Stimulated activated CD4-positive, alpha-beta T cell treated with anti-CD3 and anti-CD28 coated beads, Interleukin-1b, Interleukin-23, amount 100 ng/mL, for 4 hours (primary cell): ENCODE results near the gene IER5.
"Not testable (repeated sequence)": the region's sequence is repeated elsewhere in the genome, so short reads cannot be mapped to it uniquely, and the experiment has no call there.

Experiments
- DNase-seq, 2 donors: peaks; one replicate each; pipeline ENCODE4 v3.0.0-alpha.2; 2020; ENCODE audit warnings: low read depth in 2 of 2

IER5 gene

DNA sequence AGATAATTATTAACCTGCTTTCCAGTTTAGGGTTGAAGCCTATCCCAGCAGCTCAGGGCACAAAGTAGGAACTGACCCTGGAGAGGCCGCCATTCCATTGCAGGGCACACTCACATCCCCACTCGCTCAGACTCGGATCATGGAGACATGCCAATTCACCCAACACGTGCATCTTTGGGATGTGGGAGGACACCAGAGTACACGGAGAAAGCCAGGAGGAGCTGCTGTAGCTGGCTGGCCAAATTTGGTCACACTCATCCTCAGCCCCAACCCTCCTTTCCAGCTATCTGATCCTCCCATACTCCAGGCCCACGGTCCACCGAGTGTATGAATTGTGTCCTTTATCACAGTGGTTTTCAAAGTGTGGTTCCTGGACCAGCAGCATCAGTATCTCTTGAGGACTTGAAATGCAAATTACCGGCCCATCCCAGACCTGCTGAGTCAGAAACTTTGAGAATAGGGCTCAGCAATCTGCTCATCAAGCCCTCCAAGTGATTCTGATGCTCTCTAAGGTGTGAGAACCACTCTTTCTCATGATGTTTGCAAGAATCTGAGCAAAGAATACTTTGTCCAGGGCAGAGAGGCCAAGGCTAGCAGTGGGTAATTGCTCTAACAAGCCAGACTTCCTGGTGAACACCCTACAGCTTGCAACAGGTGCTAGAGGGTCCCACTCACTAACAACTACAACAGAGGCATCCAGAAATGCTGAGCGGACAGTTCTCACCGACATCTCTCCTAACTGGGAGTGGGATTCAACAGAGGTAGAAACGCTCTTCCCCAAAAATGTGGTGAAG is 26.3 kb downstream of the IER5 start:
- no peak for DNase-seq

DNA sequence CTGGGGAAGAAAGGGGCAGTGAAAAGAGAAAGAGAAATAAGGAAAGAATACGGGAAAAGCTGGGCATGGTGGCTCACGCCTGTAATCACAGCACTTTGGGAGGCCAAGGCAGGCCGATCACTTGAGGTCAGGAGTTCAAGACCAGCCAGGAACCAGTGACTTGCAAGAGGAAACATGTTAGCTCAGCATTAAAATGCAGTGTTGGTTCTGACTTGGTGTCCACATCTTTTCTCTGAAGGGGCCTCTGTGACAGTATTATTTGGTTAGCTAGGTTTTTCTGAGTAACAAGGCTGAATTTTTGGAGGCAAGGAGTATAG is 26.8 kb downstream of the IER5 start:
- no peak for DNase-seq

GRCh38 chr1:181115971-181116370 is 27.5 kb downstream of the IER5 start:
- DNase-seq, result not testable (repeated sequence)

DNA sequence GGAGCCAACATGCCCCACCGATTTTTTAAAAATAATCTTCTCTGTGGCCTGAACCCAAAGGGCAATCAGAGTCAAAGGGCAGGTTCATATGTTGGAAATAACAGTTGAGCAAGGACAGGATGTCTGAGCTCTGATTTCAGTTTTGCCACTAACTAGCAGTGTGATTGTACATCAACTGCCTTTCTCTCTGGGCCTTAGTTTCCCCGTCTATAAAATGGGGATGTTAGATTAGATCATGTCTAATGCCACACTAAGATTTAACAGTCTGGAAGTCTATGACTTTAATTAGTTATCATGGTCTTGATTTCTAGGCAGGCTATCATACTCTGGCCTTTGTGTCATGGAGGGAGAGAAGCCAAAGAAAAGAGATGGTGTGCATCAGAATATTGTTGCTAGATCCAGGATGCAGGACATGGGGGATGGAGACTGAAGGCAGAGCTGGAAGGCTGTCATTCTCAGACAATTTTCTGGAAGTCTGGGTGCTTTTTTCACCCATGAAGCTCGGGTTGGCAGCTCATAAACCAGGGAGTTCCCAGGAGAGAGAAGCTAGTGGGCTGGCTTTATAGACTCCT is 28.4 kb downstream of the IER5 start:
- DNase-seq, result no peak

DNA sequence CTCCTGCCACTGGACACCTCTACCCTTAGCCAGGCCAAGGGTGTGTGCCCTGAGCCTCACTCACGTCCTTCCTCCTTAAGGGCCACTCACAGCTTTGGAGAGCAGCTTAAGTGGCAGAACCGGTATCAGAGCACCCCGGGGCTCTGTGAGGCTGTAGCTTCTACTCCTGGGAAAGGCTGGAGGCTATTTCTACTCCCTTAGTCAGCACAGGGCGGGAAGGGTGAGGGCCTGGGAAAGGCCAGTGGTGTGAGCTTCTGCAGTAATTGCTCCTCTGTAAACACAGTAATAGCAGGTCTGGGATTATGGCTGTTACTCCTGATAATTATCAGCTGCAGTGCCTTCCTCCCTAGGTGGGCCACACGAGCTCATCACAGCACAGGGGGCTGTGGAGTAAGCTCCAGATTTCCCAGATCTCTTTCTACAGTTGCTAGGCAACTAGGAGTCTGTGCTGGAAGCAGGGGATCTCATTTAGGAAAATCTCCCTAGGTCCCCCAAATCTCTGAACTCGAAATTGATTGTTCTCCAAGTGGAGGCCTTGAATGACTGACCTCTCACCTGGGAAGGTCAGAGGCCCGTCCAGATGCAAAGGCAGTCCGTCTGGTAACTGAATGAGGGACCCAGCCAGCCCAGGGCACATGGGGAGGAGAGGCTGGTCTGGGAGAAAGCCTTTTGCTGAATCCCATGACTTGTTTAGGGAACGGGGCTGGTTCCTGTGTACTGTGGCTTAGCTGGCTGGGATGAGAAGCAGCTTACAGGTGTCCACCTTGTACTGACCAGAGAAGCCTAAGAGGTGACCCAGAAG is 29.3 kb downstream of the IER5 start:
- no peak for DNase-seq

- no peak for DNase-seq
Observed at GRCh38 chr1:181119093-181119989, 30.8 kb downstream of the IER5 start.

GRCh38 chr1:181120924-181121323 is 32.4 kb downstream of the IER5 start:
- no peak for DNase-seq

GRCh38 chr1:181121498-181121897 is 33.0 kb downstream of the IER5 start:
- no peak for DNase-seq

GRCh38 chr1:181122222-181122621 is 33.7 kb downstream of the IER5 start:
- no peak for DNase-seq

- DNase-seq, result no peak
Observed at GRCh38 chr1:181123173-181123572, 34.7 kb downstream of the IER5 start.

DNA sequence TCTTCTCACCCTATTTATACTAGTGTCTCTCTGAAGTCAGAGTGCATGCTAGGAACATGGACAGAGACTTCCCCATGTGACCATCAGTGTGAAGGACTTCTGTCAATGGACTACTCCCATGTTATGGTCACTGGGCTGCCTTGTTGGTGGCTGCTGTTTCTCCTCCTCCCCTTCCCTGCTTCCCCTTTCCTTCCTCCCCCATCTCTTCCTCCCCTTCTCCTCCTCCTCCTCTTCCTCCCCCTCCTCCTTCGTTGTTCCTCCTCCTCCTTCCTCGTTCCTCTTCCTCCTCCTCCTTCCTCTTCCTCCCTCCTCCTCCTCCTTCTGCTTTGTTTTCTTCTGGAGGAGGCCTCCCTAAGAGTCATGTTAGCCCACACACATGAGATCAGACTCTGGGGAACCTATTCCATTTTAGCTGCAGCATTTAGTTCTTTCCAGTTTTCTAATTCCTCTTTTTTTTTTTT is 35.8 kb downstream of the IER5 start:
- DNase-seq, result no peak

DNA sequence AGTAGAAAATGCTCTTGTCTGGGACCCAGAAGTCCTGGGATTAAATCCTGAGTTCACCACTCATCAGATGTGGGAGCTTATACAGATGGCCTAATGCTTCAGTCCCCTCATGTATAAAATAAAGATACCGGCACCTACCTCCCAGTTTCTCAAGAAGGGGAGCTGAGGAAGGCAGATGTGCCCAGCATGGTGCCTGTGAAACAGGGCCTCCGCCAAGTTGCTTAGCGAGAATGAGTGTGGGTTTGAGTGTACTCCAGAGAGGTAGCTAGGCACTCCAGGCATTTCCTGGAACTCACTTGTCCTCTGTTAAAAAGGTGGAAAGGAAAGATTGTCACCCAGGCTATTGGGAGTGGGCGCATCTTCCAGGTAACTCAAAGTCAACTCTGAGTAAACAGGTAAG is 37.8 kb downstream of the IER5 start:
- no peak for DNase-seq

DNA sequence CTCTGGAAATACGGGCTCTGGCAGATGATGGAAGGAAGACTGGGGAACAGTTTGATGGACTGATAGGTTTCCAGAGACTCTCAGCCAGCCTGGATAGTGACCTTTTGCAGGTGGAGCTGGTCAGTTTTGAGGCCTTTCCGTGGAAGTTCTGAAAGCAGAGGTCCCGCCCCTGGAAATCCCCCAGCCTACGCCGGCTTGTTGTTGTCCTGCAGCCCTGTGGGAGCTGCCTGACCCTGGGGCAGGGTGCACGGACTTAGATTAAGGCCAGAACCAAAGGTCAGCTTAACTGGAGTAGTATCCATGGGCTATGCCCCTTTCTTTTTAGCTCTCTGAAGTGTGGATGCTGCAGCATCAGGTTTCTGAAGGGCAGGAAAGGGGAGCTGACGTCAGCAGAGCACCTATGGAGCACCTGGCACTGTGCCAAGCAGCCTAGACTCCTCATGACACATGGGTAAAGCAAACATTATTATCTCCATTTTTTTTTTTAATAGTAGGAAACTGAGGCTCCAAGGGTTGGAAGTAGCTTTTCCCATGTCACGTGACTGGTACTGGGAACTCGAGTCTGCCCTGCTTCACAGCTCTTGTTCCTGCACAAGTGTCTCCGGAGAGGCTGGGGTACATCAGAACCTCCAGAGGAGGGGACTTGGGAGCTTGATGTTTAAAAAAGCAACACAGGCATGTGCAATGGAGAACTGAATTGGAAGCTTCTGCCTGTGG is 38.5 kb downstream of the IER5 start:
- DNase-seq, result no peak

GRCh38 chr1:181127898-181128453 is 39.5 kb downstream of the IER5 start:
- no peak for DNase-seq

GRCh38 chr1:181128592-181129497 is 40.3 kb downstream of the IER5 start:
- DNase-seq, result no peak

DNA sequence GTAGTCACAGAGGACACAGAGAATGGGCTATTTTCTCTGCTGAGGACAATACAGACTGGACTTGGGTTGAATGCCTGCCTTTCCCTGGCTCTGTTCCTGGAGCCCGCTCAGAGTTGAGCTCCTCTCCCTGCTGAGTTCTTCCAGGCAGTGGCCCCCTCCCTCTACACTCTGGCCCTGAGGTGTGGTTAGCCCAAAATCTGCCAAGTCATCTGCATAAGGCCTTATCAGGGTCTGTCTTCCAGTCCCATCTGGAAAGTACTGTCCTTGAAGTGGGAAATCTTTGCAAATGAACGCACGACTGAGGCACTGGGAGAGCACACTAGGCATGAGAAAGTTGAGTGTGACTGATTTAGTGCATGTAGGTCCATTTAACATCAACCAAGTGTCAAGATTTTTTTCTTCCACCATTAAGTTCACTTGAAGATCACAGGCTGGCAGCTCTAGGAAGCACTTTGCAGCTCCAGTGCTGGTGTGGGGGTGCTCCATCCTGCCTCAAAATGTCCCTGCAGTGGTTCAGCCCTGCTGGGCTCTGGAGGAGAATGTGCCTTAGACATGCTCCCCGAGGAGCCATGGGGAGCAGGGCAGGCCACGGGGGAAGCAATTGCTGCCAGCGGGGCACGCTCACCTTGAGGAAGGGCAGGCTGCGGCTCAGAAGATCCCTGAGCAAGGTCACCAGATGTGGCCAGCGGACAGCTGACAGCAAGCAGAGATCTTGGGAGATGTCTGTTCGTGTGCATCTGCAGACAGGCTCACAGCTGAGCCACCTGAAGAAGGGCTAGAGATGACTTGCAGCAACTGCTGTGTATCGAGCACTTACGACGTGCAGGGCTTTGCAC is 41.5 kb downstream of the IER5 start:
- no peak for DNase-seq

DNA sequence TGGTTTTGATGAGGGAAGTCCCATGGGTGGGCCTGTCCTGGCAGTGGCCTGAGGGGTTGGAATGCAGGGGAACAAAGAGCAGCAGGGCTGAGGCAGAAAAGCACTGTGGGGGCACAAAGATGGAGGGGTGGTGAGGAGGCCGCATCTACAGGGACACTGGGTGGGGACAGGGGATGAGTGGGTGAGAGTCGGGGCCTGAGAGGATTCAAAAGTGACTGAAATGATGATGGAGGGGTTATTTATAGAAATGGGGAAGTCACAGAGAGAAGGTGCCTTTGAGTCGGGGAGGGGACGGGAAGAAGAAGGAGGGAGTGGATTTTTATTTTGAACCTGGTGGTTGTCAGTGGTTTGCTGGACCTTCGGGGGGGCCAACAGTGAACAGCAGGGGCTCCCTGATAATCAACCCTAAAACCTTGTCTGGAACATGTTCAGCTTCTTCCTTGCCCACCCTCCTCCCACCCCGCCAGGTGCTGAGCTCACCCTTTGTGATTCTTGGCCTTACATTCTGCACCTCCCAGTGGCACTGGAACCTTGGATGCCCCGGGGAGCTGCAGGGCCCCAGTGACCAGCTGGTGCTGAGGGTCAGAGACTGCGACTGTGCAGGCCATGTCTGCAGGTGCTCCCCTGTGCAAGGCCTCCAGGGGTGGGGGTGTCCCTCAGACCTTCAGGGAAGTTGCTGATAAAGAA is 42.9 kb downstream of the IER5 start:
- no peak for DNase-seq

DNA sequence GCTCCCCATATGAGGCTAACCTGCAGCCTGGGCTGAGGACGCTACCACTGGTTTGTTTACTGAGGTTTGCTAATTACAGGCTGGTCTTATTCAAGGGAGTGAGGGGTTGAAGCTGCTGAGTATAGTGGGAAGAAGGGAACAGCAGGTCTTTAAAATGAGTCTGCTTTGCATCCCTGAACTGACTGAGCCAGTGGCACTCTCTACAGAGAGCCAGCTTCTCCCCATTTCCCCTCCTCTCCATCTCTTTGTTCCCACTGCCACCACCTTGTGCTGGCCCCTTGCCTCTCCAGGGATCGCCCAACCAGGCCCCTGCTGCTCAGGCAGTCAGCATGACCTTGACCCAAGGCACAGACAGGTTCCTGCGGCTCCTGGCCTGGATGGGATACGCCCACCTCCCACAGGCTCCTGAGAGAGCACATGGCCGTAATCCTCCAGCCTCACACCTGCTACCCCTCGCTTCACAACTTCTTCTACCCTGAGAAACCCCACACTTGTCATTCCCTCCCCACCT is 45.0 kb downstream of the IER5 start:
- DNase-seq, result no peak
